Activated T-helper 1 cell treated with Interleukin-2 at 50 U/mL for 16 hours (primary cell): ENCODE data around the gene ITGB7.
A peak's percentile ranks its signal among the peaks of the same experiment; 100 is the strongest.

Experiments
- DNase-seq: peaks from one replicate; pipeline ENCODE4 v3.0.0-alpha.2; 2020; ENCODE audit warnings: low read depth

ITGB7 gene

DNA sequence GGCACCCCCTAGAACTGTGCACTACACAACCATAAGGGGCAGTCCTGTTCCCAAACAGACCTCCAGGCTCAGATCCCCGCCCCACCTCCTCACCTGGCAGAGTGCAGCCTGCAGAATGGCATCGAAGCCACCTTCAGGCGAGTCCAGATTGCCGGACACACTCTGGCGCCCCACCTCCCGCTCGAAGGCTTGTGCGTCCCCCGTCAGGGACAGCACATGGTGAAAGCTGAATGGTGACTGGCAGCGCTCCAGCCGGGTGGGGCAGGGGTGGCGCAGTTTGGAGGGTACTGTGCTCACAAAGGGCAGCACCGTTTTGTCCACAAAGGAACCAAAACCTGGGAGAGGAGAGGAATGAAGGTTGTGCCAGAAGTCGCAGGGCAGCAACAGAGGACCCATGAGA lies 10.6 kb downstream of the ITGB7 start:
- no peak for DNase-seq

DNA sequence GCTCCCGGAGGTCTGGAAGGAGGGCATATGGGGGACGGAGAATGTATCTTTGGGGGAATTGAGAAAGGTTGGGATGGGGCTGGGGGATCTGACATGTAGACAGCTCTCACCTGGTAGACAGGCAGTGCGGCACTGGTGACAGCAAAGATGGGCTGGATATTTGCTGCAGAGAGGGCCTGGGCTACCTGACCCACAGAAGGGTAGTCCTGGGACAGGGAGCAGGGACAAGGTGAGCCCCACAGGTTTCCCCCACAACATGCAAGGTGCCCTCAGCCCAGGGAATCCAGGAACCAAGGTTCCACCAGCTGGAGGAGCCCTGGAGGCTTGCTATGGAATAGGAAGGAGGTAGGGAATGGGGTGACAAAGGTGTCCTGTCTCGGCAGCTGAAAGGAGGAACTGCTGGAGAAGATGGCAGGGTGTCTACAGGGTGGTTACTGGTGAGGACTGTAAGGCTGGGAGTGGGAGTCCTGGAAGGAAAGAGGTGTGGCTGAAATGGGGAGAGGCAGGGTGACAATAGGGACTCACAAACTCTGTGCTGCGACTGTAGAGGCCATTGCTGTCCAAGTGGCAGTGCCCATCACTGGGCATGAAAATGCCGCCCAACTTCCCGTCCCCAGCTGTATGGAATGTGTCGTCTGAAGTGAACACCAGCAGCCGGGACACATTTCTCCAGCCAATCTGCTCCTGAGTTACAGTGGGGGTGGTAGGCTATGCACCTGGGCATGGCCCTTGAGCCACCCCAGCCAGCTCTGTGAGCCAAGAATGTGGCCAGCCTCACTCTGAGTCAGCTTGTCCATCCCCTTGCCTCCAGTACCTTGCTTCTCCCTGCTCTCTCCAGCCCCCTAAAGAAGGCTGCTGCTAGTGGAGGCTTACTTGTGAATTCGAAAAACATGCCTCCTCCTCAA lies 11.3 kb downstream of the ITGB7 start:
- no peak for DNase-seq

DNA sequence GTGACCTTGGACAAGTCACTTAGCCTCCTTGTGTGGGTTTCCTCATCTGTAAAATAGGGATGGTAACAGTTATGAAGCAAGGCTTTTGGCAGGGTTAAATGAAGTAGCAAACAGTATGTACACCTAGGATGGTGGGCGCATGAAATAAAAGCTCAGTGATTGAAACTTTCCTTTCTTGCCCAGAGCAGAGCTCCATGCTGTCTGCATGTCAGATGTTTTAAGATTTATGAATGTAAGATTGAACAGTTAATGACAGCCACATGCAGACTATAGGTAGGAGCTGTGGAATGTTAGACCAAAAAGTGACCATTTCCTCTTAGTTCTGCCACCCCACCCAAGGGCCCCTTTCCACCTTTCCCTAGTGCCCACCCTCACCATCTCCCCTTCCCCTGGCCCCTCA lies 12.1 kb downstream of the ITGB7 start:
- DNase-seq, result no peak

DNA sequence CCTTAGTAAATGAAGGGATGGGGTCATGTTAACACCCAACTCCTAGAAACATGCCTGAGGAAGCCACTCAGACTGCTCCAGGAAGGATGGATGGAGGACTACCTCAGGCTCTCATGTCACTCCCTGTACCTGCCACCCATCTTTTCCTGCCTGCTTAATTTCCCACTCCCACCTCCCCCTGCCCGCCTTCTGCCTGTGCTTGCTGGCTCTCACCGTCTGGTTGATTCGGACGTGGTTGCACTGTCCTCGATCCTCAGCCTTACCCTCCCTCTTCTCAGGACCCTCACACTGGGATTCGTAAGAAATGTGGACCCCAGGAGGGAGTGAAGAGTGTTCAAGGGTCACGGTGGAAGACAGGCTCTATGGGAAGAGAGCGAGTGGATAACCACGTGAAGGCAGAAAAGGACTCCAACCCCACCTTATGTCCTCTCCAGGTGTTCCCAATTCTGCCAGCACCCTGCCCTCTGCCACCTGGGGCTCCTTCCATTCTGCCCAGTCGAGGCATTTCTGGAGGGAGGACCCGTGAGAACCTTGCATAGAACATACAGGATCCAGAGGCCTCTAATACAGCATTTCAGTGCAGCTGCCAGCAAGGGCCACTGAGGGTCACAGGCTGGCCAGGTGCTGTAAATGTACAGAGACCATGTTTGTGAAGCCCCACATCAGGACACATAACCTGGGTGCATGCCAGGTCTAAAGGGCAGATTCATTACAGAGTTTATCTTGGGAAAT lies 12.9 kb downstream of the ITGB7 start:
- no peak for DNase-seq

DNA sequence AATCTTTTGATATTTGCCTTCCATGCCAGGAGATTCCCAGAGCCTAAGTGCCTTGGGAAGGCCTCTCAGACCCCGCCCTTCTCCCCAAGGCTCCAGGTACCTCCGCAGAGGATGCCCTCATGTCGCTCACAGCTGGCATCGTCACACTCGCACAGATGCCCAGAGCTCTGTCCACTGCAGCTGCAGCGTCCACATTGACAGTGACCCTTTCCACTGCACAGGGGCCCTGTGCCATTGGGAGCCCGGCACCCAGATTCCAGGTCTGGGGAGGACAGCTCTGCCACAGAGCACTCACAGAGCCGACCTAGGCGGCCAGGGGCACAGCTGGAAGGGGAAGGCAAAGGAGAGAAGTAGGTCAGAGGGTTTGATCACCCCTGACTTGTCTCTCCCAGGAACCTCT lies 14.0 kb downstream of the ITGB7 start:
- no peak for DNase-seq

DNA sequence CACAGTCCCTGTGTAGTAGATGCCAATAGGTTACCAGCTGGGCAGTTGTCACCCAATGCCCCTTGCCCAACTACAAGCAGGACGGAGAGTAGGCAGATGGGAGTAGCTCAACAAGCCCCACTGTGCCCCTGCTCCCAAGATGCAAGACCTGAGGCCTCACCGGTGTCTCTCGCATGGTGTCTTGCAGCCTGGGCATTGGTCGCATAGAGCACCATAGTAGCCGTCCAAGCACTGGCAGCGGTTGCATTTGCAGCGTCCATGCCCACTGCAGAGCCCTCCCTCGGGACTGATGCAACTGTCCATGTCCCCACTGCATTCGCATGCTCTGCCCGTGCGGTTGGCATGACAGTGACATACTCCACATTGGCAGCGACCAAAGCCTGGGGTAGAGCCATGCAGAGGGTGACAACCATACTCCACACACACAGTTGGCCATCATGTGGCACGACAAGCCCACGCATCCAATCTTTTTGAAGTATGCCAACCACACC lies 14.5 kb downstream of the ITGB7 start:
- no peak for DNase-seq

DNA sequence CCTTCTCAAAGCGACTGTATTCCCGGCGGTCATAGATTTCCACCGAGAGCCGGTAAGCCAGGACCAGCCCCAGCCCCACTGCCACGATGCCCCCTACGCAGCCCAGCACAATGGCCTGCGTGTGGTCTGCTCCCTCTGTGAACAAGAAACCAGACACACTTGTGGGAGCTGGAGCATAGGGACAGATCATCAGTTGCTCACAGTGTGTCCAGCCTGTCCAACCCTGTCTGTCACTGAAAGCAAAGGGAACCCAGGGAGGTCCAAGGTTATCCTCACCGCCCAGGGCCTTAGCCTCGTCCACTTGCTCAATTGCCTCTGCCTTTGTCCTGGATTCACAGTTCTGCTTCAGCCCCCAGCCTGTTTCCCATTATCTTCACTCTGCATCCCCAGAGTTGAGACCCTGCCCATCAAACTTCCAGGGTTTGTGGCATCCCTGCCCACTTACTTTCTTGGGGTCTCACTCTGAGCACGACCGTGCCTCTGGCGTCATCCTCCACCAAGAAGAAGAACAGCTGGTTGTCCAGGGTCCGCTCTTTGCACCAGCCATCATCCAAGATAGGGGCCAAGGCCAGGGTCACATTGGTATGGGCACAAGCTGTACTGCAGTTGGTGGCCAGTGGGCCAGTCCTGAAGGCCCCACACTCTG lies 15.0 kb downstream of the ITGB7 start:
- DNase-seq, result no peak

DNA sequence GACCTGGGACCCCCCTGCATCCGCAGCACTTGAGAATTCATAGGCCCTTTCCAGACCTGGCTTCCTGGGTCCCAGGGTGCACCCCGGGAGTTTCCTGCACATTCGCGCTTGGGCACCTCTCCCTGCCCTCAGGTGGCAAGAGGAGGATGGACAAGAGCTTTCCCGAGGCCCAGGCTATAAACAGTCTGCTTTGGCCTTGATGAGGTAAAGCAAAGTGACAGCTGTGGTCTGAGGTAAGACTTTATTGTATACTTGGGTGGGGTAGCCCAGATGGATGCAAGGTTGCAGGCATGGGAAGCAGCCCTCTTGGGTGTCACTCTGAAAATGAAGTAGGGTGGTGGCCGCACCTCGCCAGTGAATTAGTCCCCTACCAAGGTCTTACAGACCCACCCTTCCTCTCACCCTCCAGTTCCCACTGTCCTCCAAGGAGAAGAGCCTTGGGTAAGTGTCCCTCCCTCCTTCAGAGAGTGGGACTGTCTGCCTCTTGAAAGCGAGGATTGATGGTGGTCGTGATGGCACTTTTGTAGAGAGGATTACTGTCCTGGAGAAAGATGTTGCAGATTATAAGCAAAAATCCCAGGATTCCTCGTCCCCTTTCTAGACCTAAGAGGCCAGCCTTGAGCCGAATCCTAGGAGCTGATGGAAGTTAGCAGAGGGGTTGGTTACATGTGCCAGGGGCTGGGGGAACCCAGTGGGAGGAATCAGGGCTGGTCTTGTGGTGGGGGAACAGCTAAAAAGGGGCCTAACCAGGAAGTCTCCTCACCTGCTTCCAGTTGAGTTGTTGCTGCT lies 15.8 kb downstream of the ITGB7 start:
- no peak for DNase-seq

DNA sequence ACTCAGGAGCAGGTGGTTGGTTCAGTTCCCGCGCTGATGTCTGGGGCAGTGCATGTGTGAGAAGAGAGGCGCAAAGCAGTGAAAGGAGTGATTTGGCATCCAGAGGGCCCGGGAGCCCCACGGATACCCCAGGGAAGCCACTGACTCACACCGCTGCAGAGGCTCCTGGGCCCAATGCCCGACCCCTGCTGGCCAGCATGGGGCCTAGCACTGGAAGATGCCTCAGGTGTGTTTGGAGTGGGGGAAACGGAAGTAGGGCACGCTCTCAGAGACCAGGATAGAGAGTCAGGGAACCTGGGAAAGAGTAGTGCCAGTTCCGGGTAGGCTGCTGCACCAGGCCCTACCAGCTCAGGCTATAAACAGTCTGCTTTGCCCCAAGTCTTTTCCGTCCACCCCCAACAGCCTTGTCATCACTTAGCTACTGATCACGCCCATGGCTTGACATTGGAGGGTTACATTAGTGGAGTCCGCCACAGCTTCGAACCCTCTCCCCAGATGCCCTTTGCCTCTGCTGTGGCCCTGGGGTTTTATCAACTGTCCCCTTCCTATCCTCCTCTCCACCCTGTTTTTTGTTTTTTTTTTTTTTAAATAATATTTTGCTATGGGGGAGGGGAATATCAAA lies 16.8 kb downstream of the ITGB7 start:
- DNase-seq, result peak; percentile 33

DNA sequence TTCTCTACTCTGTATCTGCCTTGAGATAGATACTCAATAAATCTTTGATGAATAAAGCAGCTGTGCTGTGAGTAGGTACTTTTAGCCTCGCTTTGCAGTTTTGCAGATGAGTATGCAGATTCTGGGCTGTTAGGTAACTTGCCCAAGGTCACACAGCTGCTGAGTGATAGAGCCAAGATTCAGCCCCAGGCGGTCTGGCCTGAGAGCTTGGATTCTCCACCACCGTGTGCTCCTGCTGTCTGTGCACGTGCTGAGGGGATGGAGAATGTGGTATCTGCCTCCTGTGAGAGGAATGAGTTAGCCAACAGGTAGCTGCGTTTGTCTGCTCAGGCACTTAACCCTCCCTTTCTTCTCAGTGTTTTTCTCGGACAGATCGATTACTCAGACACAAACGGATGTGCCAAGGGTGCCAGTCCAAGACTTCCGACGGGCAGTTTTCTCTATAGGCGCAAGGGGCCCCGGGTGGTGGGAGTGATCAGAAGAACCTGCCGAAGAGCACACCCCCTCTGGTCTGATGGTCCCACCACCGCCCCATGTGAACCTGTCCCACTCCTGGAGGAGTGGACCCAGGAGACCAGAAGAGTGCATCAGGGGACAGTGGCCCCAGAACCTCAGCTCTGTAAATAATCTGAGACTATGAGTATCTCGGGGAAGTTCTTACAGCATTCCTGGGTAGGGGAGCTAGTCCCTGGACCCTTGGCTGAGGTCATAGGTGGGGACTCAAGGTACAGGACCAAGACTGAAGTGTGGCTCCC lies 19.7 kb downstream of the ITGB7 start:
- no peak for DNase-seq

DNA sequence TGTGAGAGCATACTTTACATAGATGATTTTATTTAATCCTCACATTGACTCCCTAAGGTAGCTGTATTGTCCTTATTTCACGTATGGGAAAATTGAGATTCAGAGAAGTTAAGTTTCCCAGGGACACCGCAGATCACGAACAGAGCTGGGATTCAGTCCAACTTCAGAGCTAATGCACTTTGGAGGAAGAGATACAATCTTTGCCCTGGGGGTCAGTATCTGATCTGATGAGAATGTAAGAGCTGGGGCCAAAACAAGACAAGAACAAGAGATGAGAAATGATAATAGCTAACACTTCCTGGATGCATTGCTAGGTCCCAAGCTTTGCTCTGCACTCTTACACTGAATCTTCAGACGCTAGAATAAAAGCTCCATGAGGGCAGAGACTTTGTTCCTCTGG lies 20.3 kb downstream of the ITGB7 start:
- no peak for DNase-seq

DNA sequence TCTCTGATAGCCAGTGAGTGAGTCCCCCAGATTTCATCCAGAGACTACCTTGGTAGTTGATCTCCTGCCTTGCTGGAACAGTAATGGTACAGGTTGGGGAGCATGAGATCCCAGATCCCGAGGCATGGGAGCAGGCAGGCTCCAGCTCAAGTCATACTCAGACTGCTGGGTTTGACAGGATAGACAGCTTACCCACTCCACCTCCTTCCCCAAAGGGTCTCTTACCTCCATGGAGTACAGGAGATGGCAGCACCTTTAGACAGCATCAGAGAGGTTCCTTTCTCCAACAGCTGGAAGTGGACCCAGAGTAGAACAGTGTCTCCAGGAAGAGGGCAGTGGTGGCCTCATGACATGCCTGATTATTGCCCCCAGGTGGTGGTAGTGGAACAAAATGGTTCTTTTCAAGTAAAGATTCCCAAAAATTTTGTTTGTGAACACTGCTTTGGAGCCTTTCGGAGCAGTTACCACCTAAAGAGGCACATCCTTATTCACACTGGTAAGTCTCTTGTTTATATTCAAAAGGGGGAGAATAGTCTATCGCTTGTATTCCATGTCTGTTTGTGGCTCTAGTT lies 21.4 kb downstream of the ITGB7 start:
- no peak for DNase-seq

DNA sequence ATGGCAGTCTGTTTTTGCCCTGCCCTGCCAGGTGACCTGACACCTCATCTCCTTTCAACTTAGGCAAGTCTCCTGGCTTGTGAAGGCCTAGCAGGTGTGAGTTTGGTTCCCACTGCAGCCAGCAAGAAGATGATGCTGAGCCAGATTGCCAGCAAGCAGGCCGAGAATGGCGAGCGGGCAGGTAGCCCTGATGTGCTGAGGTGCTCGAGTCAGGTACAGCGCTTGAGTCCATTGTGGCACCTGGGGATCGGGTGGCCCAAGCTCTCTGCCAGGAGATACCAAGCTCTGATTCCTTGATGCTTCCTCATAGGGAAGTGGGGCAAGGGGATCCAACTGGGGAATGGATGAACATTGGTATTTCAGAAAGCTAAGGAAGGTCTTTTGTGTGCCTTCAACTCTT lies 22.2 kb downstream of the ITGB7 start:
- no peak for DNase-seq

DNA sequence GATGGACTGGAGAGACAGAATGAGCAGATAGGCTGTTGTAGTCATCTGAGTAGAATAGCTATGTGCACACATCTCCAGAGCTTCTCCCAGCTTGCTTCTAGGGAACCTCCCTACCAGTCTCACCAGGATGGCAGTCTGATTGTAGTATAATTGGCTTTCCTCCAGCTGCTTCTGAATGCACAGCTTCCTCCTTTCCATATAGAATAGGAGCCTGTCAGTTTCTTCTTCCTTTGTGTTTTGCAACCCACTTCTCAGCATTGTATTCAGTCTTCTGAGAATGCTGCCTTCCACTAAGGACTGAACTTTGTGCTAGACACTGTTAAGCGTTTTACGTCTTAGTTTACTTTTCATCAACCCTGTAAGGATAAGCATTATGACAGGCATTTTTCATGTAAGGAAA lies 24.1 kb downstream of the ITGB7 start:
- DNase-seq, result no peak

DNA sequence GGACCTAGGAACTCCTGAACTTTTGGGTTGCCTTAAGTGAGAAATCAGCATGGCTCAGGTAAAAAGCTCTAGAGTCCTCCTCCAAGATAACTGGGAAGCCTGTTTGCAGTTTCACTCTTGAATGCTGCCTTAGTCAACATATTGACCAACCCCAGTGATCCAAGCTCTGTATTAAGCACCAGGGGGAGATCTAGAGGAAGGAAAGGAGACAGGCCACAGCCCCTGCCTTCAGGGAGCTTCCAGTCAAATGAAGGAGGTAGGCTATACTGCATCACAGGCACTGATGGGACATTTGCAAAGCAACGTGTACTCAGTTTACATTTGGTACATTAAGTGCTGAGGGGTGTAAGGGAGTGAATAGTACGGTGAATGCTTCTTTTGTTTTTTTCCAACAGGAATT lies 25.1 kb downstream of the ITGB7 start:
- DNase-seq, result no peak

DNA sequence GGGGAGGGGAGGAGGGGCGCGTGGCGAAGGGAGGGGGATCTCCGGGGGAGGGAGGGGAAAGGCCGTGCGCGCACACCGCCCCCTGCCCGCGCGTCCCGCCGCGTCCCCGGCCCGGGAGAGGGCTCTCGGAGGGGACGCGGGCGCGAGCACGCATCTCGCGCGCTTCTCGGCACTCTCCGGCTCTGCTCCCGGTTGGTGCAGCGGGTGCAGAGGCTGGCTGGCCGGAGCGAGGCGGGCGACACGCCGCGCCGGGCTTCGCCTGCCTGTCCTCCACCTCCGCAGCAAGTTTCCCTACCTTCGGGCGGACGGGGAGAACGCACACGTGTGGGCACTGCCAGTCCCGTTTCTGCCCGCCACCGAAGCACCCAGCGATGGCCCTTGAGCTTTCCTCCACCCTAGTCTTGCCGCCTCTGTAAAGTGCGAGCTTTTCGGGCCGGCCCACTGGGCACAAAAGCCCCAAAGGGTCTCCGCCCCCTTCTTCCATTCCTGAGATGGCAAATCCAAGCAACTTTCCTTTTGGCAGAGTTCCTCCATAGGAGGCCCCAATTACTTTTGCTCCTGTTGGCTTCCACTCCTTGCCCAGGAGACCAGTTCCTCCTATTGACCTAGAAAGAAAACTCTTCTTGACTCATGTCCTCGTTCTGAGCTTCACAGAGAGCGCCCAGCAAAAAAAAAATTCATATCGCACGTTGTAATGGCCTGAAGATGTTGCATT lies 26.0 kb downstream of the ITGB7 start:
- DNase-seq, result peak; percentile 73

DNA sequence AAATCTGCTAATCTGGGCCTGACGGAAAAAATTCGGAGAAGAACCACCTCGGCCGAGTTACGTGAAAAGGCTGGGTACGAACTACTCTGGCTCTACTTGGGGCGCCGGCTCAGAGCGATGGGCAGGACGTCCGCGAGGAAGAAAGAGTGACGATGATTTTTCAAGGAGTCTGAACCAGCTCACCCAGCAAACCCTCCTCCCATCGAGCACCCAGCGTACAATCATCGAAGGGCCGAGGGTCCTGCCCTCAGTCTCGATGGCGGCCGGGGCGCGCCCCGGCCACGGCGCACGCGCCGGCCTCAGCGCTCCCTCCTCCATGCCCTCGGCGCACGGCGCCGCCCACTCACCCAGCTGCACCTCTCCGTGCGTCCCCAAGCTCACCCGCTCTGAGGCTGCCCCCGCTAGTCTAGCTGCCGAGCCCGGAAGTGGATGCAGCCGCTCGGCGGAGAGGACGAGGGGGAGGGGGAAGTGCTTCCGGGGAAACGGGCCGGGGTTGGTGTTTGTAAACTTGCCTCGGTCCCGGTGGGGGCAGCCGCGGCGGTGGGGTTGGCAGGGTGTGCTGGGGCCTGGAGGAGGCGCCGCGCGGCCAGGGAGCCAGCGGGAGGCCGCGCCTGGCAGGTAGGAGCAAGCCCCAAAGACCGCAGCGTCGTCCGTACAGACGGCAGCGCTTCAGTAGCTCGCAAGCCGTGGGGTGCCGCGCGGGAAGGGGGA lies 26.7 kb downstream of the ITGB7 start, which contains the start of the genes CSAD and ZNF740:
CSAD (minus strand) TSS at position 706 of the 711 bp plus-strand sequence. CDS start 7,455 bp downstream, outside the sequence.
ZNF740 (plus strand) TSS at position 503 of the 711 bp plus-strand sequence. CDS start 1,262 bp downstream, outside the sequence.
- DNase-seq, result peak; percentile 98

DNA sequence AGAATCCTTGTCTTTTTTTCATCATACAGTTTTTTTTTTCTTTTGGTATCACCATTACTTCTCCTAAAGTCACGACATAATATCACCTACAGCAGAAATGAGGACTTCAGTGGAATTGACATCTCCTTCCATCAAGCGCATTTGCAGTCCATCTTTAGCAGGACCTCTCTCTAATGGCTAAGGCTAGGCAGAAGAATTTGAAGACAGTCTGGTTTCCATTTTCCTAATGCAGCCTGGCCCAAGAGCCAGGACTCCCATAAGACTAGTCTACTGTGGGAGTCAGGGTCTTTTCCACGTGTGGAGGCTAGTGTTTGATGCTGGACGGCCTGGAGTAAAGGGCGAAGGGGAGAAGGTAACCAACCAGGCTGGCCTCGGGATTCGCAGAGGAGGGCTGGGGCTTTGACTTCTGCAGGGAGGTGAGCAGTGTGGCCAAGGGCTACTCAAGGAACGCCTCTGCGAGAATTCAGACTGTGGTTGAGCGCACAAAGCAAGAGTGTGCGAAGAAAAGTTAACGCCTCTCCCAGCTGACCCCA lies 27.3 kb downstream of the ITGB7 start:
- no peak for DNase-seq
